GM12878 (cell line): Measurements from ENCODE around the gene USF3.

ENCODE experiments used
- CTCF ChIP-seq, 3 experiments: IDR thresholded peaks in 2 of 3; conservative IDR thresholded peaks in 1 of 3; 2 replicates each; pipeline ENCODE4 v1.5.1; 2011; ENCODE audit warnings: low read depth in 3 of 3, low read length in 3 of 3, mild to moderate bottlenecking in 3 of 3, control low read depth in 2 of 3, moderate library complexity in 2 of 3, inconsistent platforms in 1 of 3, mixed read lengths in 1 of 3; ENCODE audit not compliant: control insufficient read depth in 2 of 3, insufficient read depth in 1 of 3; ENCODE audit errors: extremely low read depth in 1 of 3
- EP300 ChIP-seq, 2 experiments: fragments of 150-350 bp in 1 of 2; IDR thresholded peaks; 2 replicates each; pipeline ENCODE4 v1.6.1; 2011 to 2012; ENCODE audit warnings: low read depth in 2 of 2, low read length in 2 of 2, borderline replicate concordance in 1 of 2, improper control_type of control experiment in 1 of 2, inconsistent platforms in 1 of 2; ENCODE audit not compliant: control insufficient read depth in 1 of 2
- EZH2 ChIP-seq: IDR thresholded peaks from 2 replicates; pipeline ENCODE4 v1.6.1; 2012; ENCODE audit warnings: low read depth, mild to moderate bottlenecking, control low read depth, inconsistent platforms, low read length, borderline replicate concordance; ENCODE audit not compliant: control insufficient read depth
- HCFC1 ChIP-seq: fragments of 150-350 bp; IDR thresholded peaks from 2 replicates; pipeline ENCODE4 v1.6.1; 2014; ENCODE audit warnings: low read length
- IKZF1 ChIP-seq: fragments of 450-650 bp; conservative IDR thresholded peaks from 2 replicates; pipeline ENCODE4 v1.6.1; 2017; ENCODE audit warnings: antibody characterized with exemption, mild to moderate bottlenecking
- NFIC ChIP-seq: IDR thresholded peaks from 2 replicates; pipeline ENCODE4 v1.6.1; 2012; ENCODE audit warnings: low read depth, mild to moderate bottlenecking, inconsistent platforms, low read length, moderate library complexity
- POLR2A ChIP-seq: IDR thresholded peaks from 2 replicates; pipeline ENCODE4 v1.6.1; 2011; ENCODE audit warnings: low read depth, mild to moderate bottlenecking, low read length
- SP1 ChIP-seq: IDR thresholded peaks from one replicate; pipeline ENCODE4 v1.6.1; 2011; ENCODE audit warnings: low read depth, low read length

DNA sequence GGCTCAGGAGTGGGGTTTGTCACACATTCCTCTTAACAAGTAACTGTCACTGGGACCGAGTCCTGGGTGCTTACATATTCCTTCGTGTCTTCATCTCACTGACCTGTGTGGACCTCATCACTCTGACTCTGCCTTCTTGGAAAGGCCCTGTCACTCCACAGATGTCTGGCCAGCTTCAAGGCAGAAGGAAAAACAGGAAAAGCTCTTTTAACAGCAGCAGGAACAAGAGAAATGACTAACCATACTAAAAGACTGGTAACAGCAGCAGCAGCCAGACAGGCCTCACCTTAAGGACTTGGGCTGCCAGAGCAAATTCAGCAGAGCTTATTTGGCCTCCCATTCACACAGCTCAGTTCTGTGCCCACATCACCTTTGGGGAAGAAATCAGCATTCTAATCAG lies 68.1 kb downstream of the USF3 start:
- TF ChIP-seq HCFC1: no peak
- no peak for TF ChIP-seq EZH2
- no peak for TF ChIP-seq CTCF (IDR thresholded peaks at IDR 0.05 in 2 of 3, conservative IDR thresholded peaks at IDR 0.05 in 1 of 3; ENCODE audit: control insufficient read depth in 2 of 3, extremely low read depth in 1 of 3, insufficient read depth in 1 of 3, low read depth in 3 of 3, low read length in 3 of 3)
- TF ChIP-seq IKZF1: no peak
- no peak for TF ChIP-seq POLR2A
- no peak for TF ChIP-seq SP1
- TF ChIP-seq EP300 (IDR thresholded peaks at IDR 0.05; ENCODE audit: borderline replicate concordance in 1 of 2, control insufficient read depth in 1 of 2, low read depth in 2 of 2, low read length in 2 of 2): no peak
- no peak for TF ChIP-seq NFIC
